Vagina (tissue), 2 donors: ENCODE measurements around the gene AJM1. TPM values are rescaled to one million over a fixed set of nuclear protein-coding genes. Genes with fewer than 3 reads are reported as not detected.
"Not testable (repeated sequence)": the region's sequence is repeated elsewhere in the genome, so short reads cannot be mapped to it uniquely, and the experiment has no call there.

Source experiments
- DNase-seq, 2 donors: peaks; one replicate each; pipeline ENCODE4 v3.0.0-alpha.2; 2017; ENCODE audit errors: extremely low spot score in 2 of 2
- H3K27ac ChIP-seq: fragments of 200-600 bp; sonication (generic); one replicate; pipeline ENCODE4 v1.5.1; 2019
- H3K27me3 ChIP-seq: fragments of 200-600 bp; sonication (generic); one replicate; pipeline ENCODE4 v1.5.1; 2019
- H3K36me3 ChIP-seq, 2 donors: fragments of 200-600 bp; sonication (generic); one replicate each; pipeline ENCODE4 v1.5.1; 2017 to 2019
- H3K4me1 ChIP-seq: fragments of 200-600 bp; sonication (generic); one replicate; pipeline ENCODE4 v1.5.1; 2019
- H3K4me3 ChIP-seq, 2 donors: fragments of 200-600 bp; sonication (generic); 1 replicate in 1 of 2; 2 replicates in 1 of 2; pipeline ENCODE4 v1.5.1; 2016 to 2019
- H3K9me3 ChIP-seq: fragments of 200-600 bp; sonication (generic); one replicate; pipeline ENCODE4 v1.5.1; 2019
- CTCF ChIP-seq, 3 experiments: fragments of 450-650 bp in 2 of 3; fragments of 200-600 bp in 1 of 3; sonication (generic) in 1 of 3; IDR thresholded peaks; one replicate each; pipeline ENCODE4 v1.5.1; 2017 to 2019; ENCODE audit warnings: antibody characterized with exemption in 3 of 3, mild to moderate bottlenecking in 2 of 3, moderate library complexity in 2 of 3
- POLR2A ChIP-seq, 2 donors: fragments of 450-650 bp; IDR thresholded peaks; one replicate each; pipeline ENCODE4 v1.6.1; 2017; ENCODE audit warnings: antibody characterized with exemption in 2 of 2, mild to moderate bottlenecking in 2 of 2, moderate library complexity in 2 of 2
- POLR2AphosphoS5 ChIP-seq, 2 donors: sonication (generic); formaldehyde crosslinking; IDR thresholded peaks; one replicate each; pipeline ENCODE4 v1.9.0; 2017; ENCODE audit warnings: antibody characterized with exemption in 2 of 2, mild to moderate bottlenecking in 2 of 2, low read depth in 1 of 2; ENCODE audit not compliant: insufficient read depth in 1 of 2
- intact Hi-C: fragments of 100-400 bp; cut with DNase I; formaldehyde crosslinking; loops from one replicate; pipeline ENCODE4 v1.15.1; 2023
- total RNA-seq: library from RNA; depleted of rRNA; stranded (reverse); fragments of >200 nt; gene quantifications from one replicate; pipeline ENCODE4 v1.2.3, GENCODE V29; 2016

The AJM1 gene
- total RNA-seq, 1 donor from 2014 or later: 1.2 TPM

GRCh38 chr9:136832581-136832980, 9.7 kb upstream of the AJM1 start:
- intact Hi-C loops: no loop called here
- H3K27ac ChIP-seq: no peak overlapping the region
- no peak for DNase-seq
- H3K9me3 ChIP-seq: no peaks in the 10 kb centered on the region
- peaks cover 0 to 45% of the 10 kb centered on the region in 2 donors for H3K36me3 ChIP-seq
- TF ChIP-seq POLR2AphosphoS5 (IDR thresholded peaks at IDR 0.05; ENCODE audit: insufficient read depth in 1 of 2, low read depth in 1 of 2) (no peak), CTCF (IDR thresholded peaks at IDR 0.05) (no peak), POLR2A (IDR thresholded peaks at IDR 0.05) (no peak)
- H3K4me1 ChIP-seq: no peaks in the 10 kb centered on the region
- no peak overlapping the region for H3K4me3 ChIP-seq
- H3K27me3 ChIP-seq: no peaks in the 10 kb centered on the region

DNA sequence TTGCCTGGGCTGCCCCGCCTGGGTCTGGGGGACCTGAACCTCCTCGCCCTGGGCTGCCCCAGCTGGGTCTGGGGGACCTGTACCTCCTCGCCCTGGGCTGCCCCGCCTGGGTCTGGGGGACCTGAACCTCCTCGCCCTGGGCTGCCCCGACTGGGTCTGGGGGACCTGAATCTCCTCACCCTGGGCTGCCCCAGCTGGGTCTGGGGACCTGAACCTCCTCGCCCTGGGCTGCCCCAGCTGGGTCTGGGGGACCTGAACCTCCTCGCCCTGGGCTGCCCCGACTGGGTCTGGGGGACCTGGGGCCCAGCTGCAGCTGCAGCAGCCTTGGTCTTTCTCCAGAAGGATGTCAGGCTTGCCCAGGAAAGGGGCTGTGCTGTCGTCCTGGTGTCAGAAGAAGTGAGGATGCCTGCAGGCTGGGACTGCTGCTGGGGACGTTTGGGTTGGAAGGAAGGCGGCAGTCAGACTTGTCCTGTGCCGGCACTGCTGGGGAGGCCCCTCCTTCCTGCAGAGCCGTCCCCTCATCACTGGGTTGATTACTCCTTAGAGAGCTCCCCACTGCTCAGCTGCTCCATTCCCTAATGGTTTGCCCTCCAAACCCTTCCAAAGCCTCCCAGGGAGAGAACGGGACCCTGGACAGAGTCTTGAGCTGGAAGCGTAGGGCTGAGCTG, 8.8 kb upstream of the AJM1 start:
- H3K4me3 ChIP-seq, H3K4me1 ChIP-seq, intact Hi-C loops, H3K9me3 ChIP-seq, H3K27ac ChIP-seq, H3K27me3 ChIP-seq, DNase-seq: not testable (repeated sequence)
- peaks cover 0 to 40% of the 10 kb centered on the region in 2 donors for H3K36me3 ChIP-seq

DNA sequence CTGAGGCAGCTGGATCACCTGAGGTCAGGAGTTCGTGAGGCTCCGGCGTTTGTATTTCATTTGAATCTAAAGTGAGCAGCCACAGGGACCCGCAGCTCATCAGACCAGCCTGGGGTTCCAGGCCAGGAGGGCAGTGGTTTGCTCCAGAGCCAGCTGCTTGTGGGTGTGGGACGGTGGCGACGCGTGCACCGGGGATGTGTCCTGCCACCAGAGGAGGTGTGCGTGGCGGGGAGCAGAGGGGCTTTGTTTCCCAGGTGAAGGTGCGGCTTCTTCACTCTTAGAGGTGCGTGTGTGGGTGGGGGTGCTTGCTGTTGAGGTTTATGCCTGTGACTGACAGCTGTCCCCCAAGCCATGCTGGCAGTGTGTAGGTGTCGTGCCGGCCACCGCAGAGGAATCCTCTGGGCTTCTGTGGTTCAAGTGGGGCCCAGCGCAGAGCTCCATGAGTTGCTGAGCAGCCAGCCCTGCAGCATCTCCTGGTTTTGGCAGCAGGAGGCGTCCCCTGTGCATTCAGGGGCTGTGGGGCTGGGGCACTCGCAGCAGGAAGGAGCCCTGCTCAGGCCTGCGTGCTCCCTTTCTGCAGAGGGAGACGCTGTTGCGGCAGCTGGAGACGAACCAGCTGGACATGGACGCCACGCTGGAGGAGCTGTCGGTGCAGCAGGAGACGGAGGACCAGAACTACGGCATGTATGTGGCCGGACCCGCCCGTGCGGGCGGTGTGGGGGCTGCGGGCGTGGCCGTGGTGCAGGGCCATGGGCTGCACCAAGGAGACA, 6.9 kb upstream of the AJM1 start:
- Histone ChIP-seq H3K36me3 (peaks cover 0 to 40% of the 10 kb centered on the region in 2 donors), H3K27me3 (no peaks in the 10 kb centered on the region), H3K4me3 (no peak overlapping the region), H3K9me3 (no peaks in the 10 kb centered on the region), H3K4me1 (no peaks in the 10 kb centered on the region), H3K27ac (no peak overlapping the region)
- intact Hi-C loops: no loop called here
- TF ChIP-seq POLR2AphosphoS5 (IDR thresholded peaks at IDR 0.05; ENCODE audit: insufficient read depth in 1 of 2, low read depth in 1 of 2) (no peak), CTCF (IDR thresholded peaks at IDR 0.05) (no peak), POLR2A (IDR thresholded peaks at IDR 0.05) (no peak)
- DNase-seq: no peak

GRCh38 chr9:136835932-136836904, 6.1 kb upstream of the AJM1 start:
- DNase-seq: no peak
- peaks cover 0 to 32% of the 10 kb centered on the region in 2 donors for H3K36me3 ChIP-seq
- H3K27ac ChIP-seq: no peak overlapping the region
- H3K4me1 ChIP-seq: peaks cover 2% of the 10 kb centered on the region
- intact Hi-C loops: no loop called here
- no peaks in the 10 kb centered on the region for H3K9me3 ChIP-seq
- H3K4me3 ChIP-seq: no peak overlapping the region
- no peaks in the 10 kb centered on the region for H3K27me3 ChIP-seq
- TF ChIP-seq CTCF (IDR thresholded peaks at IDR 0.05): no peak
- no peak for TF ChIP-seq POLR2A (IDR thresholded peaks at IDR 0.05)
- no peak for TF ChIP-seq POLR2AphosphoS5 (IDR thresholded peaks at IDR 0.05; ENCODE audit: insufficient read depth in 1 of 2, low read depth in 1 of 2)

DNA sequence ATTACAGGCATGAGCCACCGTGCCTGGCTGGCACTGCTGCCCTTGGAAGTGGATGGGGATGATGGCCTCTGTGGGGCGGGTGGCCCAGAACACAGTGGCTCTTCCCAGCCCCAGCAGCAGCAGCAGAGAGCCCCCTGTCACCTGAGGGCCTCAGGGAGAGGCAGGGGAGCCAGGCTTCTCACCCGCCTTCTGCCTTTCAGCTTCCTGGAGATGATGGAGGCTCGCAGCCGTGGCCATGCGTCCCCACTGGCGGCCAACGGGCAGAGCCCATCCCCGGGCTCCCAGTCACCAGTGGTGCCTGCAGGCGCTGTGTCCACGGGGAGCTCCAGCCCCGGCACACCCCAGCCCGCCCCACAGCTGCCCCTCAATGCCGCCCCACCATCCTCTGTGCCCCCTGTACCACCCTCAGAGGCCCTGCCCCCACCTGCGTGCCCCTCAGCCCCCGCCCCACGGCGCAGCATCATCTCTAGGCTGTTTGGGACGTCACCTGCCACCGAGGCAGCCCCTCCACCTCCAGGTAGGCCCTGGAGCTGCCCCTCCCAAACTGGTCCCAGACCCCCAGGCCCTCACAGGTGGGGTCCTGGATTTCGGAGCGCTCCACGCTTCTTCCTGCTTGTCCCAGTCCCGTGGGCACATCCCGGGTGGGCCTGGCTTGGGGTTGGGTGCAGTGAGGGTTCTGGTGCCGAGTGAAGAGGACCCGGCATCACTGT, 5.0 kb upstream of the AJM1 start:
- no peak for DNase-seq
- intact Hi-C loops: no loop called here
- no peak overlapping the region for H3K4me3 ChIP-seq
- no peaks in the 10 kb centered on the region for H3K27me3 ChIP-seq
- H3K9me3 ChIP-seq: no peaks in the 10 kb centered on the region
- H3K36me3 ChIP-seq: peaks cover 0 to 21% of the 10 kb centered on the region in 2 donors
- H3K27ac ChIP-seq: no peak overlapping the region
- no peak for TF ChIP-seq CTCF (IDR thresholded peaks at IDR 0.05)
- H3K4me1 ChIP-seq: peaks cover 13% of the 10 kb centered on the region

GRCh38 chr9:136837856-136838277, 4.4 kb upstream of the AJM1 start:
- not testable (repeated sequence) for H3K27me3 ChIP-seq

More at GRCh38 chr9:136837856-136838277, 4.4 kb upstream of the AJM1 start:
- intact Hi-C loops, DNase-seq, H3K9me3 ChIP-seq, H3K4me3 ChIP-seq, H3K27ac ChIP-seq: not testable (repeated sequence)
- H3K36me3 ChIP-seq: peaks cover 0 to 16% of the 10 kb centered on the region in 2 donors
- H3K4me1 ChIP-seq: peaks cover 19% of the 10 kb centered on the region
